Endothelial cell of umbilical vein (primary cell): Measurements from ENCODE around the gene HTR6.

Experiments
- CTCF ChIP-seq, 2 donors: IDR thresholded peaks; 1 replicate in 1 of 2; 2 replicates in 1 of 2; pipeline ENCODE4 v1.5.1; 2011; ENCODE audit warnings: low read length in 2 of 2, mild to moderate bottlenecking in 2 of 2, moderate library complexity in 2 of 2, control low read depth in 1 of 2, inconsistent platforms in 1 of 2, low read depth in 1 of 2; ENCODE audit not compliant: insufficient read depth in 1 of 2; ENCODE audit errors: extremely low read depth in 1 of 2
- EZH2 ChIP-seq: IDR thresholded peaks from 2 replicates; pipeline ENCODE4 v1.6.1; 2012; ENCODE audit warnings: borderline replicate concordance, low read depth, mild to moderate bottlenecking, moderate library complexity, low read length, inconsistent platforms; ENCODE audit not compliant: severe bottlenecking
- JUN ChIP-seq: IDR thresholded peaks from 2 replicates; pipeline ENCODE4 v1.6.1; 2011; ENCODE audit warnings: borderline replicate concordance, low read depth; ENCODE audit not compliant: insufficient read length, insufficient read depth
- MAX ChIP-seq: IDR thresholded peaks from 2 replicates; pipeline ENCODE4 v1.6.1; 2011; ENCODE audit not compliant: insufficient read depth, insufficient read length
- MYC ChIP-seq: IDR thresholded peaks from one replicate; pipeline ENCODE4 v1.6.1; 2011; ENCODE audit warnings: mild to moderate bottlenecking, low read depth, low read length
- POLR2A ChIP-seq: IDR thresholded peaks from 2 replicates; pipeline ENCODE4 v1.6.1; 2012; ENCODE audit warnings: low read depth, mild to moderate bottlenecking, control low read depth, low read length
- POLR2AphosphoS5 ChIP-seq: IDR thresholded peaks from 2 replicates; pipeline ENCODE4 v1.6.1; 2012; ENCODE audit warnings: low read depth, mild to moderate bottlenecking, control low read depth, low read length, moderate library complexity; ENCODE audit not compliant: insufficient read depth

- no peak for TF ChIP-seq CTCF (IDR thresholded peaks at IDR 0.05; ENCODE audit: extremely low read depth in 1 of 2, insufficient read depth in 1 of 2, low read depth in 1 of 2, low read length in 2 of 2)
- no peak for TF ChIP-seq POLR2A
- TF ChIP-seq EZH2 = no peak
- TF ChIP-seq MAX = no peak
- no peak for TF ChIP-seq MYC
- no peak for TF ChIP-seq JUN
- TF ChIP-seq POLR2AphosphoS5 = no peak
Observed at GRCh38 chr1:19703280-19703679, 38.6 kb downstream of the HTR6 start.
